ENCODE results near the gene PLGRKT.
"Not testable (repeated sequence)": the region's sequence is repeated elsewhere in the genome, so short reads cannot be mapped to it uniquely, and the experiment has no call there.

PLGRKT gene

DNA sequence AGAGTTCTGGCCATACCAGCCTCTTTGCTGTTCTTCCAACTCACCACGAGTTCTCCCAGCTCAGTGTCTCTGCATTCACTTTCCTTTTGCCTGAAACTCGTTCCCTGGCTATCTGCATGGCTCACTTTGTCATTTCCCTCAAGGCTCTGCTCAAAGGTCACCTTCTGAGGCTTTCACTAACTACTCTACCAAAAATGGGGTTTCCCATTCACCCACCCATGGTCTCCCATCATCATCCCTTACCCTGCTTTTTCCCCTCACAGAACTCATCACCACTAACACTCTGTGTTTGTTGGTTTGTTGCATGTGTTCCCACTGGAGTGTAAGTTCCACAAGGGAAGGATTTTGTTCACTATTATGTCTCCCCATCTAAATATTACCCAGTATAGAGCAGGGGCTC is 16.6 kb downstream of the PLGRKT start:
- DNase-seq (ENCODE audit: low read depth) = no peak
- TF ChIP-seq CTCF (conservative IDR thresholded peaks at IDR 0.05; ENCODE audit: low read depth, low read length) = no peak
- no peak overlapping the region for H3K4me3 ChIP-seq (ENCODE audit: low read length)

- no peak for DNase-seq (ENCODE audit: low read depth)
- no peak for TF ChIP-seq CTCF (conservative IDR thresholded peaks at IDR 0.05; ENCODE audit: low read depth, low read length)
- no peak overlapping the region for H3K4me3 ChIP-seq (ENCODE audit: low read length)
These were observed 17.7 kb downstream of the PLGRKT start for GRCh38 chr9:5419987-5420386.

- TF ChIP-seq CTCF (conservative IDR thresholded peaks at IDR 0.05; ENCODE audit: low read depth, low read length) = no peak
- no peak overlapping the region for H3K4me3 ChIP-seq (ENCODE audit: low read length)
- DNase-seq (ENCODE audit: low read depth) = no peak
These were observed 19.2 kb downstream of the PLGRKT start for GRCh38 chr9:5418481-5418880.

- no peak overlapping the region for H3K4me3 ChIP-seq (ENCODE audit: low read length)
- TF ChIP-seq CTCF (conservative IDR thresholded peaks at IDR 0.05; ENCODE audit: low read depth, low read length) = no peak
- no peak for DNase-seq (ENCODE audit: low read depth)
These were observed 20.8 kb downstream of the PLGRKT start for GRCh38 chr9:5416953-5417352.

DNA sequence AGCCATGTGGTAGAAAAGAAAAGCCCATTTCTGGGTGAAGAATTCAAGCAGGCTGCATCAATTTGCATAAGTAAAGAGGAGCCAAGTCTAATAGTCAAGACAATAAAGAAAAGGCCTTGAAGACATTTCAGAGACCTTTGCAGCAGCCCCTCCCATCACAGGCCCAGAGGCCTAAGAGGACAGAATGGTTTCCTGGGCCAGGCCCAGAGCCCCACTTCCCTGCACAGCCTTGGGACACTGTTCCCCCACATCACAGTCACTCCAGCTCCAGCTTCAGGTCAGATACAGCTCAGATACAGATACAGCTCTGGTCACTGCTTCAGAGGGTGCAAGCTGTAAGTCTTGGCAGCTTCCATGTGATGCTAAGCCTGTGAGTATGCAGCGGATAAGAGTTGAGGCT is 29.1 kb downstream of the PLGRKT start:
- TF ChIP-seq CTCF (conservative IDR thresholded peaks at IDR 0.05; ENCODE audit: low read depth, low read length) = no peak
- H3K4me3 ChIP-seq (ENCODE audit: low read length) = no peak overlapping the region
- DNase-seq (ENCODE audit: low read depth) = no peak

- no peak for DNase-seq (ENCODE audit: low read depth)
- TF ChIP-seq CTCF (conservative IDR thresholded peaks at IDR 0.05; ENCODE audit: low read depth, low read length) = no peak
- H3K4me3 ChIP-seq (ENCODE audit: low read length) = no peak overlapping the region
These were observed 35.5 kb downstream of the PLGRKT start for GRCh38 chr9:5402217-5402616.

DNA sequence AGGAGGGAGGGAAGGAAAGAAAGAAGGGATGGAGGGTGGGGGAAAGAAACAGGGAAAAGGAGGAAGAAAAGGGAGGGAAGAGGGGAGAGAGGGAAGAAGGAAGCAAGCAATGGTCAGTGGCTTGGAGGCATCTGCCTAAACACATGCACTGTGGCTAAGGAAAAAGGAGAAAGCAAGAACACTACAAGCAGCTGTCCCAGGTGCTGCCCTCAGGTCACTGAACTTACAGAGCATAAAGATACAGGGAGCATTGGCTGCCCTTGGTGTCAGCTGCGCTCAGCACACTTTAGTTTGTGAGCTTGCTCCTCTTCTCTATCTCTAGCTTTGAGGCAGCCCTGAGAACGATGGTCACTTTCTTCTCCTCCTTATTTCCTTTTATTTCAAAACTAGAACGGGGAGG is 40.2 kb downstream of the PLGRKT start:
- DNase-seq (ENCODE audit: low read depth); H3K4me3 ChIP-seq (ENCODE audit: low read length): not testable (repeated sequence)

- DNase-seq (ENCODE audit: low read depth) = no peak
- TF ChIP-seq CTCF (conservative IDR thresholded peaks at IDR 0.05; ENCODE audit: low read depth, low read length) = no peak
- H3K4me3 ChIP-seq (ENCODE audit: low read length) = no peak overlapping the region
These were observed 42.3 kb downstream of the PLGRKT start for GRCh38 chr9:5395428-5395827.

GRCh38 chr9:5393976-5394375 is 43.7 kb downstream of the PLGRKT start:
- not testable (repeated sequence) for DNase-seq (ENCODE audit: low read depth); H3K4me3 ChIP-seq (ENCODE audit: low read length)

All from retinal pigment epithelial cell (primary cell).